ENCODE results near the gene LYG1.

The LYG1 gene

DNA sequence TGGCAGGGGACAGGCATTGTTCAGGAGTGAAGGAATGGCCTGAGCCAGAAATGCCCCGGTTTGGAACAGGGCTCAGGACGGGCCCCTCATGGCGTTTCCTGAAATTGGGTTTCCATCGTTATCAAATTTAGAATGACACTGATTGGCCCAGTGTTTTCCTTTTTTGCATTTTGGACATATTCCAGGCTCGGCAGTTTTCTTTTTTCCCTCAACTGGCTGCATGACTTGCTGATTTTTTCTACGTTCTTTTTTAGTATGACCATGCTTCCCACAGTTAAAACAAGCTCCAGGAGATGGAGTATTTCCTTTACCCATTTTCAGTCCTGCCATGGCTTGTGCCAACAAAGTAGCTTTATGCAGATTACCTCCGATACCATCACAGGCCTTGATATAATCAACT is 25.1 kb downstream of the LYG1 start:
- DNase-seq (ENCODE audit: low spot score), result no peak

GRCh38 chr2:99261242-99261641 is 39.8 kb downstream of the LYG1 start:
- DNase-seq (ENCODE audit: low spot score), result no peak

DNA sequence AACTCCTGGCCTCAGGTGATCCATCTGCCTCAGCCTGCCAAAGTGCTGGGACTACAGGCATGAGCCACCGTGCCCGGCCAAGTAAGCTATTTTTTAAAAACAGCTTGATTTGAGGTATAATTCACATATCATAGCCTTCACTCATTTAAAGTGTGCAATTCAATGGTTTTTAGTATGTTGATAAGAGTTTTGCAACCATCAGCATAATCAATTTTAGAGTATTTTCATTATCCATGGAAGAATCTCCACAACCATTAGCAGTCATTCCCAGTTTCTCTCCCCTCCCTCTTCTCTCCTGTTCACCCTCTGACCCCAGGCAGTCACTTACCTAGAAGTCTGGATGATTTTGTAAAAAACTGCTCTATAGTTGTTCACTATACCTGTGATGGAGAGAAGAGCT is 40.8 kb downstream of the LYG1 start:
- no peak for DNase-seq (ENCODE audit: low spot score)

DNA sequence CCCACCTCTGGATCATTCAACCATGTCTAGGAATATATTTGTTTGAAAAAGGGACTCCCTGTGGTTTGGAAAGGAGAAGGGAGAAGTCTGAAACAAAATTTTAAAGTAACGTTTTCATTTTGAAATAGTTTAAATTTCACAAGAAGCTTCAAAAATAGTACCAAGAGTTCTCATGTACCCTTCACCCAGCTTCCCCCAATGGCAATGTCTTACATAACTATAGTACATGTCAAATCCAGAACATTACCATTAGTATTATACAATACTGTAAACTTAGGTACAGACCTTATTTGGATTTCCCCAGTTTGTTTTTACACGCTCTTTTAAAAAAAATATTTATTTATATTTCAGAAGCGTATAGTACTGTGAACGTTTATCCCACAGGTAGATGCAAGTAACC is 41.5 kb downstream of the LYG1 start:
- no peak for DNase-seq (ENCODE audit: low spot score)

DNA sequence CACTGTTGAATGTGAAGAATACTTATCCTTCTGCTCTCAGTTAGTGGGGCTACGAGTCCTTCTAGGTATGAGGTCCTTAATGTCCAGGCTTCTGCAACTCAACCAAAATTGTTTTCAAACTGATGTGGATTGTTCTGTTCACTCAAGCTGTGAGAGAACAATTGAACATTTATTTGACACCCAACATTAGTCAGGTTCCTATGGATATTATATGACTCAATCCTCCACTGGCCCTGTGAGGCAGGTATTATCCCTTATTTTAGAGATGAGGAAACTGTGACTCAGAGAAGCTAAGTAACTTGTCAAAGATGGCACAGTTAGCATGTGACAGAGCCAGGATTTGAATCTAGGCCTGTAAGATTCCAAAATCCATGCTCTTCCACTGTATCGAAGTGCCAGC is 44.3 kb downstream of the LYG1 start:
- no peak for DNase-seq (ENCODE audit: low spot score)

GRCh38 chr2:99255491-99256318 is 45.3 kb downstream of the LYG1 start, which contains the start of gene LYG2:
TSS of gene LYG2 (minus strand) at chr2:99255666. CDS start at chr2:99254260, 1,406 bp downstream.
- DNase-seq (ENCODE audit: low spot score), result no peak

DNA sequence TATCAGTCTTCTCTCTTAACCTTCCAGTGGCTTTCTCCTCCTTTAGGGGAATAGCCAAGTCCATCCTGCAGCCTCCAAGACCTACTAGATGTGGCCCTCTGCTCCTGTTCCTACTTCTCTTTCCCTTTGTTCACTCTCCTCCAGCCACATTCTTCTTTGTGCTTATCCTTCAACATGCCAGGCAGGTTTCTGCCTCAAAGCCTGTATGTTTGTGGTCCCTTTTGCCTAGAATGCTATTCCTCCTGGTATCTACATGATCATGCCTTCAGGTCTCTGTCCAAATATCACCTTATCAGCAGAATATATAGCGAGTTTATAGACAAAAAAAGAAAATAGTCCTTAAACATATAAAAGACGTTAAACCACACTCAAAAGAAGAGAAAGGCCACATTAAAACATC is 51.0 kb downstream of the LYG1 start:
- DNase-seq (ENCODE audit: low spot score), result no peak

GRCh38 chr2:99242151-99242550 is 58.8 kb downstream of the LYG1 start:
- DNase-seq (ENCODE audit: low spot score), result no peak

- no peak for DNase-seq (ENCODE audit: low spot score)
These were observed 60.6 kb downstream of the LYG1 start for GRCh38 chr2:99240431-99240830.

GRCh38 chr2:99238599-99238998 is 62.4 kb downstream of the LYG1 start:
- DNase-seq (ENCODE audit: low spot score), result no peak
